HG03196 (cell line): ENCODE results near the gene CAMSAP1.

ENCODE experiments used
- ATAC-seq: cut with Tn5 transposase; IDR thresholded peaks from one replicate; pipeline ENCODE4 v1.9.1; 2021; ENCODE audit not compliant: unreplicated experiment

The CAMSAP1 gene

DNA sequence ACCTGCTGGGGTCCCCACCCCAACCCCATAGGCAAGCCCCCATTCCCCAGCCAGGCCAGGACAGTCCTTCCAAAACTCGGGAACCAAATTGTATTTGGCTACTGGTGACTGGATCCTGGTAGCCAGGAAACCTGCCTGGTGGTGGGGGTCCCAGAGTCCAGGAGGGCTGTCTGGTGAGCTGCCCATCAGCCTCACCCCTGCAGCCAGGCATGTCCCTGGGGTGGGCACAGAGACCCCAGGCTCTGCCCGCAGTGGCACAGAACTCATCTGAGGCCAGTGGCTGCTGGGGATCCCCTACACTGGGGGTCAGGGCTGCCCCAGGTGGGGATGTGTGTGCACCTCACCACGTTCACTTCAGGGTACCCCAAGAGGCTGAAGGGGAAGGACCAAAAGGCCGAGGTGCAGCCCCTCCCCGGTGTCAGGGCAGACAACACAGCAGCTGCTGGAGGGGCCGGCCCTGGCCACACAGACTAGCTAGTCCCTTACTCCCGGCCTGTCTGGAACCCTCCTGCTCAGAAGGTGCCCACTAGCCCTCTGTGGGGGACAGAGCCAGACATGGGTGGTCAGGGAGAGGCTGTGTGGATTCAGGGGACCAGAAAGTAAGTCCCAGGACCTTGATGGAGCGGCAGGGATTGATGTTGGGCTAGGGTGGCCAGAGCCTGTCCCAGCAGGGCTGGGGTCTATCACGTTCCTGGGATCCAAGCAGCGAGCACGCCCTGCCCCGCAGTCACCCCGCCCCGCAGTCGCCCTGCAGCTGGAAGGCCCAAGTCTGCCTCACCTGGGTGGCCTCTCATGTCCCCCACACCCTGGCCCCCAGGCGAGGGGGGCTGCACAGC, 113.9 kb downstream of the CAMSAP1 start:
- ATAC-seq = no peak

DNA sequence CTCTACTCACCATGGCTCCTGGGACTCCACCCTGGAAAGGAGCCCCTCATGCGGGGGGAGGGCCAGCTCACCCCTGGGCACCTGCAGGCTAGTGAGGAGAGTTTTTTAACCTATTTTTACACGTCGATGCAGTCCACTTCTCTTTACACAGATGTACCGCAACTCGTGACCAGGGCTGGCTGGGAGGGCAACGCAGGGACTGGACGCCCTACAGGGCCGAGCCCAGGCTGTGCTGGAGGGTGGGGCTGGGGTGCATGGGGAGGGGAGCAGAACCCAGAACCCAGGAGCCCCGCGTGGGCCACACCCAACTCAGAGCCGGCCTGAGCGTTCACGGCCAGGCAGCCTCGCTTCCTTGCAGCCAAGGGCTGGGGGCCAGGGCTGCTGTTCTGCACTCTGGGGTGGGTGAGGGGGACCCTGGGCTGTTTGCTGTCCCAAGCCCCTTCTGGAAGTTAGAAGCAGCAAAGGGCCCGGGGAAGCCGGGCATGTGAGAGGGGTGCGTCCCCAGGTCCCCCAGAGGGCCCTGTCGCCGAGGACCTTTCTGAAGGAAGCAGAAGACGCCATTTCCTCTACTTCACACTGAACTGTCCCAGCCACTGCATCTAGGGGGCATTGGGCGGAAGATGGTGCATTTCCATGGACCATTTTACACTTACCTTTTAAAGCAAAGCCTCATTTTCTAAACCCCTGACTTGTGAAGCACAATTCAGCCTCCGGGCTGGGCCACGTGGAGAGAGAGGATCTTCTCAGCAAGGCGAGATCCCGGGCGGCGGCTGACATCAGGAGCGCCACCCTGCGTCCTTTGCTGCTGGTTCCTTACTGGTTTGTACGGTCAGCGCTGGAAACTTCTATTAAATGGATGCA, 114.8 kb downstream of the CAMSAP1 start:
- no peak for ATAC-seq

DNA sequence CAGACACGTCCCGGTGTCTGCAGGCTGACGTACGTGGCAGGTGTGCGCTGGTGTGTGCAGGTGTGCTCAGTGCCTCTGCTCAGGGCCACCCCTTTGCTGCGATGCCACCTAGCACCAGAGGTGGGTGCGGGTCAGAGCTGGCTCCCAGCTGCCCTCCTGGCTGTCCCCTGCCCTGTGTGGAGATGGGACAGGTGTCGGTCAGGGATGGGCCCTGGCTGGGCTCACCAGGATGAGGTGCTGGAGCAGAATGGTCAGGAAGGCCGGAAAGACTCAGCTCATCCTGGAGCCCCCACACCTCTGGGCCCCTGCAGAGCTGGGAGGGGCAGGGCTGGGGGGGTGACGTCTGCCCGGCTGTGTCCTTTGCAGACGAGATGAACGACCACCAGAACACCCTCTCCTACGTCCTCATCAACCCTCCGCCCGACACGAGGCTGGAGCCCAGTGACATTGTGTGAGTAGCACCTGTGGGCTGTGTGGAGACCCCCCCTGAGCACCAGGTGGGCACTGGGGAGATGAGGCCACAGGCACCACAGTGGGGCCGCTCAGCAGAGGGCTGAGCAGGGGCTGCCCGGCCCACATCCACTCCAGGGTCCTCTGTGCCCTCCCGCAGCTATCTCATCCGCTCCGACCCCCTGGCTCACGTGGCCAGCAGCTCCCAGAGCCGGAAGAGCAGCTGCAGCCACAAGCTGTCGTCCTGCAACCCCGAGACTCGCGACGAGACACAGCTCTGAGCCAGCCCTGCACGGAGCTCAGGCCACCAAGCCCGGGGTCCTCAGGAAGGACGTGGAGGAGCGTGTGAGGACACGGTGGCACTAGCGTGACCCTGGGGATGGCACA, 115.7 kb downstream of the CAMSAP1 start:
- ATAC-seq = no peak

DNA sequence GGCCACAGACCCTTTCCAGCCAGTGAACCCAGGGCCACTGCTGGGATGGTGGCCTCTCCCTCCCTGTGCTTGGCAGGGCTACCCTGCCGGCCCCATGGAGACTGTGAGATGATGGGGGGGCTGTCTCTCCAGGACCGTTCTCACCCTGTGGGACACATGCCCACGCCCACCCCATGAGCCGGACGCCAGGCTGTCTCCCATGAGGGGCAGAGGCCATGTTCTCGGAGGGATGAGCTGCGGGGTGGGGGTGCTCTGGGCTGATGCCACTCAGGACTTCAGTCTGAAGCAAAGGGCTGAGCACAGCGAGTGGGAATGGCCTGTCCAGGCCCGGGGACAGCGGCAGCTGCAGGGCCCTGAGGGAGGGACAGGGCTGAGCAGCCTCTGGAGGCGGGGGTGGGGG, 116.5 kb downstream of the CAMSAP1 start:
- ATAC-seq = no peak

DNA sequence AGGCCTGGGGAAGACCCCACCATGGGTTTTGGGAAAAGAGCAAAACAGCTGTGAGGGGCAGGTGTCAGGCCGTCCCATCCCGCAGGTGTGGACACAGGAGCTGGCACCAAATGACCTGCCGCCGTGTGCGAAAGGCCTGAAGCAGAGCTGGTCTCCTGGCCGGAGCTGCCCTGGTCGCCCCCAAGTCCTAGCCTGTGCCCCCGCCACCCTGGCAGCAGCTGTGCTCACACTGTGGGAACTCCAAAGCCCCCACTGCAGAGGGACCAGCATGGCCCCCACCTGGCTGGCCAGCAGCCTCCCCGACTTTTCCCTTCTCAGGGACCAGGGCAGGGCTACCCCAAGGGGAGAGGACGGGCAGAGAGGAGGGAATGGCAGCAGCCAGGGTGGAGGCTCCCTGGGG, 117.0 kb downstream of the CAMSAP1 start:
- ATAC-seq = no peak

DNA sequence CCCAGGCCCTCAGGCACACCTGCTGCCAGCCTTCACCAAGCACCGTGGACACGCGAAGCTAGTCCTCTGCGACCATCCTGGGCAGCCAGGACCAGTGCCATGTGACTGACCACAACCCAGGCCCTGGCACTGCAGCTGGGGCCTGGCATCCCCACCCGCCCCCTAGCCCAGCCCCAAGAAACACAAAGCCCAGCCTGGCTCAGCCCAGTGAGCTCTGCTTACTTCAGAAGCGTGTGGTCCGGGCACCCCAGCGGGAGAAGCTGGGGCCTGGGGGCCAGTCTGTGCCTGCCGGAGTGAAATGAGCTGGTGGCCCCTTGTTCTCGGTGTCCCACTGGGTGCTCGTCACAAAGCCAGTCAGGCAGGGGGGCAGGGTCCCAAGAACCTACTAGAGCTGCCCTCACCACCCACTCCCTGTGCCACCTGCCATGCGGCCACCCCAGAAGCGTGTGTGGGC, 117.5 kb downstream of the CAMSAP1 start:
- no peak for ATAC-seq

DNA sequence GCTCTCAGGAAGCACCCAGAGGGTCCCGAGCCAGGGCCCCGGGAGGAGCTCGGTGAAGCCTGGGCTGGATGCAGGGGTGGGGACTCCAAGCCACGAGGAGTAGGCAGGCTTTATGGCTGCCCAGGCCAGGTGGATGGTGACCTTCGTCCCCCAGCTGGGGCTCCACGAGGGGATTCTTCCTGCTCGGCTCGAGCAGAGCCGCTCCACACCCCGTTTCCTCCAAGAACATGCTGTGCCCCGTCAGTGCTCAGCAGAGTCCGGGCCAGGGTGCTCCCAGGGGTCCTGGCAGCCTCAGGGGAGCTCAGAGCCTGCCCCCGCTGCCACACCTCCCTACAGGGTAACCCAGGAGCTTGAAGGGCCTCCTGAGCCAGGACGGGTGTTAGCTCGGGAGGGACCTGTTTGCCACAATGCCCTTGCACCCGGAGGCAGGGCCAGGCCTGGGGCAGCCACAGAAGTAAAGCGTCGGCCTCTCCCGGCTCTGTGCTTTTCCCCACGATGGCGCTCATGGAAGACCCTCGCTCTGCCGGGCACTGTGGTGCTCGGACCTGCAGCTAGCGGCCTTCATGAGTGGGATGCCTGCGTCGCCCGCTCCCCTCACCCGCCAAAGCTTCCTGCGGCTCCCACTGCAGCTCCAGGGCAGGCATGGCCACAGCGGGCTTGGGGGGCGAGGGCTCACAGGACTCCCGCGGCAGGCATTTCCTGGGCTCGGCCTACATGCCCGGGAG, 118.6 kb downstream of the CAMSAP1 start:
- no peak for ATAC-seq

DNA sequence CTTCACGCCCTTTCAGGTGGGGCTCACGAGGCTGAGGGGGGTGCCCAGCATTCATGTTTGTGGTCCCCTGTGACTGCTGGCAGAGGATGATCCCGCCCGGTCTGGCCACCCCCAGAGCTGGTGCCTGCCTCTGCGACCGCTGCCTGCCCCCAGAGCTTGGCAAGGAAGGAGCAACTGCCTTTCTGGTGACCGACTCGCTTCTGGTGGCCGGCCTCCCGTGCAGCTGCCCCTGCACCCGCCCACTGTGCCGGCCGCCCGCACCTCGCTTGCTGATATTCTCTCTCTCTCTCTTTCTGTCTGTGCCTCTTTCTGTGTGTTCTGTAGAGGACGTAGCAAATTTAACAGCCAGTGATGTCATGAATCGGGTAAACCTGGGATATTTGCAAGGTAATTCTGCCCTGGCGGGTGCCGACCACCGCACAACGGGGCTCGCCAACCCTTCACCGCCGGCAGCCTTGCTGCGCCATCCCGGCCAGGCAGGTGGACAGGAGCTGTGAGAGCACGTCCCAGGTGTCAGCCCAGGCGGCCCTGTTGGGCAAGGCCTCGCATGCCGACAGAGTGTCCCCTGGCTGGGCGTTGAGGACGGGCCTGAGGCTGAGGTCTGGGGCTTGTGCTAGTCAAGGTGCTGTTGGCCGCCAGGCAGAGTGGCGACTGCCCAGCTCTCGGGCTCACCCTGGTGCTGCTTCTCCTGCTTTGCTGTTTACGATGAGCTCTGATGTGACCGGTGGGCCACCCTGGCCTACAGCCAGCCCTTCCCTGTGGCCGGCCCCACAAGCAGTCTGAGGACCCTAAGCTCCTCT, 119.4 kb downstream of the CAMSAP1 start:
- ATAC-seq = no peak

DNA sequence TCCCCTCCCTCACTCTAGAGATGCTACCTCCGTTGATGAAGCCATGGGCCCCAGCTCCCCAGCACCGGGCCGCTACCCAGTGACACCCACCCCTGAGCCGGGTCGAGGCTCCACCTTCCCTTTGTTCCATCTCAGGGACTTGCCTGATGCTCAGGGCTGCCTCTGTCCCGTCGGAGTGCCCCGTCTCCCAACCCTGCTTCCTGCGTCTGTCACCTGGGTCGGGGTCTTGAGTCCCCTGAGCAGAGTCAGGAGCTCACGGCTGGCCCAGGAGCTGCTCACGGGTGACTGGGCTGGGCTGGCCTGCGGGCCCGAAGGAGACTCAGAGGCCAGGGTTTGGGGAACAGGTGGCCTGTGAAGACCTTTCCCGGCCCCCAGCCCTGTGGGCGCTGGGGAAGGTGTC, 120.0 kb downstream of the CAMSAP1 start:
- ATAC-seq = no peak

DNA sequence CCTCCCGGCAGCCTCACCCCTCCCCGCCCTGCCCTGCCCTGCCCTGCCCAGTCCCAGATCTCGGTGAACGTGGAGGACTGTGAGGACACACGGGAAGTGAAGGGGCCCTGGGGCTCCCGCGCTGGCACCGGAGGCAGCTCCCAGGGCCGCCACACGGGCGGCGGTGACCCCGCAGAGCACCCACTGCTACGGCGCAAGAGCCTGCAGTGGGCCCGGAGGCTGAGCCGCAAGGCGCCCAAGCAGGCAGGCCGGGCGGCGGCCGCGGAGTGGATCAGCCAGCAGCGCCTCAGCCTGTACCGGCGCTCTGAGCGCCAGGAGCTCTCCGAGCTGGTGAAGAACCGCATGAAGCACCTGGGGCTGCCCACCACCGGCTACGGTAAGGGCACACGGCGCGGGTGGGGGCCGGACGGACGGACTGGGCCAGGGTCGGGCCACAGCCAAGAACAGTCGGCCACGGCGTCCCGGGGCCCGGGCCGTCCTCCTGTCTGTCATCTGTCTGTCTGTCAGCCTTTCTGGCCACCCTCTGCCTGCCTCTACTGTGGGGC, 121.1 kb downstream of the CAMSAP1 start:
- no peak for ATAC-seq

DNA sequence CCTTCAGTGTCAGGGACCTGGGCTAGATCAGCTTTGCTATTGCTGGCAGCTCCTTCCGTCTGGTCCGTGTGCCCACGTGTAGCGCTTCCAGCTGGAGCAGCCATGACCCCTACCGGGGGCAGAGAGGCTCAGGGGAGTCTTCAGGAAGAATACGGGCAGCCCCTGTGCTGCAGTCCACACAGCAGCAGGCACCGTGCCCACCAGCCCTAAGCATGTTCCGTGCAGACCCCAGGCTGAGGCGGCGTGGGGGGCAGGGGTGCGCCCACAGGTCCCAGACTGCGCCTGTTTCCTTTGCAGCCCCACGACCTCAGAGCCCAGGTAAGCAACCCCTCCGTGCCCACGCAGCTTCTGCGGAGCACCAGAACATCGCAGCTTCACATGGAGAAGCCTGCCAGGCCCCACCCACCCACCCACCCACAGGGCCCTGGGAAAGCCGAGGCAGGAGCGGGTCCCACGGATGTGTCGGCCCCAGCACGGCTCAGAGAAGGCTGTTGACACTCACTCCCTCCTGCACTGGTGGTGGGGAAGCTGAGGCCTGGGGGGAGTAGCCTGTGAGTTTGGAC, 122.3 kb downstream of the CAMSAP1 start:
- no peak for ATAC-seq

DNA sequence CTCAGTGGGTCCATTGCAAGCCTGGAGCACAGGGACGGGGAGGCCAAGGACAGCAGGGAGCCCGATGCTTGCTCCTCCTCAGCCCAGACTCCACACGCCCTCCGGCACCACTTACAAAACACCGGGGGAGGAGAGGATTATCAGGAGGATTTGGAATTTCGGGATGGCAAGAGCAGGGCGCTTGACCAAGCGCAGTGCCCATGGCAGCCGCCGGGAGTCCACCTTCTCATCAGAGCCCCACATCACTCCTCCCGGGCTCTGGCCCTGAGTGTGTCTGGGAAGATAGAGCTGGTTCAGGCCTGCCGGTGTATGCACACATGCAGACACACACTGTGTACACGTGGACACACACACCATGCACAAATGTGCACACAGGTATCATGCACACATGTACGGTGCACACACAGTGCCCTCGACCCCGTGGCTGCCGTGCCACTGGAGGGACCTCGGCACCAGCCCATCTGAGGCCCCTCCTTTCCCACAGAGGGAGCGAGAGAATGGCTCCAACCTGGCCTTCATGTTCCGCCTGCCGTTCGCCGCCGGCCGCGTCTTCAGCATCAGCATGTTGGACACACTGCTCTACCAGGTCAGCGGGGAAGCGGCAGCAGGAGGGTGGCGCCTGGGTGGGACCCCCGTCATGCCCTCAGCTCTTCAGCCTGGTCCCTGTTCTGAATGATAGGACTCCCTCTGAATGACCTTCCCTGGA, 123.7 kb downstream of the CAMSAP1 start:
- no peak for ATAC-seq

DNA sequence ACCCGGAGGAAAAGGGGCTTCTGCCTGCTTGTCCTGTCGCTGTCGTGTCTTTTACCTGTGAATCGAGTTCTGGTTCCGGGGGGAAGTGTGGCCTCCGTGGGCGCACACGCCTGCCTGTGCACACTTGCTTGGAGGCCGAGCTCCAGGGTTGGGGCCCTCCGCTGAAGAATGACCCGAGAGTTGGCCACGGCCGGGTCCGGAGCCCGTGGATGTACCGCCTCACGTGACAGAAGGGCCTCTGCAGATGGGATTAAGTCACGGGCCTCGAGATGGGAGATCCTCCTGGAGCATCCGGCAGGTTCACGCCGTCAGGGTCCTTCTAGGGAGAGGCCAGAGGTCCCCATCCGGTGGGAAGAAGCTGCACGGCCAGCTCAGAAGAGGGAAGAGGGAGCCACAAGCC, 124.4 kb downstream of the CAMSAP1 start:
- ATAC-seq = no peak

DNA sequence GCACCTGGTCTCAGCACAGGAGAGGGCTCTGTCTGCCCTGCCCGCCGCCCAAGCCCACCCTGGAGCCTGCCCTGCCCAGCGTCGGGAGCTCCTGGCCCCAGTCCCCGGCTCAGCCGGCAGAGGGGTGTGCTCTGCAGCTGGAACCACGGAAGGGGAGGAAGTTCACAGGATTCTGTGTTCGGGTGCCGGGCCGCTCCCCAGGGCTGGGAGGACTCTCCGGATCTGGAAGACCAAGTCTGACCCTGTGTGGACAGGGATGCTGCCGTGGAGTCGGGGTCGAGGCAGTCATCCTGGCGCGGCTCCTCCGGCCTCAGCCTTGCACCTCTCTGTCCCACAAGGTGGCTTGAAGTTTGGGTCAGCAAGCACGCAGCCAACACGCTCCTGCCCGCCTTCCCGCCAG, 126.7 kb downstream of the CAMSAP1 start:
- ATAC-seq = no peak

DNA sequence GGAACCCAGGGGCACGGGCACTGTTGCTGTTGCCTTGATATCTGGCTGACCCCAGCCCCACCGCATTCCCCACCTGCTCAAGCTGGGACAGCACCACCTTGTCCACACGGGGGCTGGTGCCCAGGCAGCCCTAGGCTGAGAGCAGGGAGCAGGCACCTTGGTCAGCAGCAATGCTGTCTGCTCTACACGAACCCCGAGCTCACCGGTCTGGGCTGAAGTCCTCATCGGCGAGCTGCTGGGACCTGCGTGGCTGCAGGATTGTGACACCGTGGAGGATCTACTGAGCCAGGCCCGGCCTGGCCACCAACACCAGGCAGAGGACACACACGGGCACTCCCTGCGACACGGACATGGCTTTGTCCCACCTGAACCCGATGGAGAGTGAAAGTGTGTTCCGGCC, 127.3 kb downstream of the CAMSAP1 start:
- no peak for ATAC-seq

DNA sequence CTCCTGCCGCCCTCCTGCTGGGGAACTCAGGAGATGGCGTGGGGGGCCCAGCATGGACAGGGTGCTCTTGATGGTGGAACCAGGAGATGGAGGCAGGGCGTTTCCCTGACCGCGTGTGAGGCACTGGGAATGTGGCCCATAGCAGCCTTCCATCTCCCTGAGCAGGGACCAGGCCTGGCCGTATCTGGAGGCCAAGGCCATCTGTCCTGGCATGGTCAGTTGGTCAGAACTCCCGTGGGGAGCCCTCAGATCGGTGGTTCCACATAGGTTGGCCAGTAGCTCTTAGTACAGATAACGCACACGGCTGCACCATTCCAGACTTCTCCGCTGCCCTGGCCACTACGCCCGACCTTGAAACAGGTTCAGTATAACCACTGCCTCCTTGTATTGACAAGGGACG, 127.8 kb downstream of the CAMSAP1 start:
- ATAC-seq = no peak

DNA sequence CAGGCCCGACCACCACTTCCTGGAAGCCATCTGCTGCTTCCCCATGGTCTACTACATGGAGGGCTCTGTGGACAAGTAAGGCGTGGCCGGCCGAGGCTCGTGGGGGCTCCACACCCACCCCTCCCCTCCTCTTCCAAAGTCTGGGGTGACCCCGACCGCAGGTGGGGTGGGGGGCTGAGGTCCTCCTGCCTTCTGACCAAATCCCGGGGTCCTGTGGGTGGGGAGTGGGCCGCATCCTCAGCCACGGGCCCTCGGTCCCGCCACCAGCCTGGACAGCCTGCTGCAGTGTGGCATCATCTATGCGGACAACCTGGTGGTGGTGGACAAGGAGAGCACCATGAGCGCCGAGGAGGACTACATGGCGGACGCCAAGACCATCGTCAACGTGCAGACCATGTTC, 128.9 kb downstream of the CAMSAP1 start:
- ATAC-seq = no peak

DNA sequence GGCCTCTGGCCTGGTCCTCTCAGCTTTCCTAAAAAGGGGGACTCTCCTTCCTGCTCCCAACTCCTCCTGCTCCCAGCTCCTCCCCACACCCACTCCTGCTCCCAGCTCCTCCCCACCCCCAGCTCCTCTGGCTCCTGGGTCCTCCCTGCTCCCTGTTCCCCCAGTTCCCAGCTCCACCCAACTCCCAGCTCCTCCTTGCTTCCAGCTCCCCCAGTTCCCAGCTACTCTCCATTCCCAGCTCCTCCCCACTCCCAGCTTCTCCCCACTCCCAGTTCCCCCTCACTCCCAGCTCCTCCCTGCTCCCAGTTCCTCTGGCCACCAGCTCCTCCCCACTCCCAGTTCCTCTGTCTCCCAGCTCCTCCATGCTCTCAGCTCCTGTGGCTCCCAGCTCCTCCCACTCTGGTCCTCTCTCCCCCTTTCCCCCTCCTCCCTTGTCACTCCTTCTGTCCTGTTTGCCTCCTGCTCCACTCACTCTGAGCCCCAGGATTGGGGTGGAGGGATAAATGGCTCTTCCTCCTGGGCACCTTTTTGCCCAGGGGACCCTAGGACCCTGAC, 129.6 kb downstream of the CAMSAP1 start:
- ATAC-seq = no peak
